T-helper 17 cell (primary cell): ENCODE measurements around the gene SHROOM1. TPM values are rescaled to one million over a fixed set of nuclear protein-coding genes. Genes with fewer than 3 reads are reported as not detected.

Source experiments
- ATAC-seq: fragments of 150-1000 bp; cut with Tn5 transposase; 2 replicates; pipeline ENCODE4 v1.10.0; 2021; ENCODE audit warnings: mild to moderate bottlenecking, moderate library complexity
- DNase-seq, 3 donors: peaks; one replicate each; pipeline versions ENCODE4 v3.0.0 to v3.0.0-alpha.2; 2020 to 2021
- H3K9me3 ChIP-seq: one replicate; pipeline ENCODE4 v1.7.0; 2013; ENCODE audit warnings: low read length, mild to moderate bottlenecking; ENCODE audit not compliant: control insufficient read depth, poor library complexity, severe bottlenecking
- H3K27ac Mint-ChIP-seq: one replicate; pipeline ENCODE4 v1.8.0; 2022; ENCODE audit warnings: mild to moderate bottlenecking, moderate library complexity, mixed read lengths
- H3K27me3 Mint-ChIP-seq: one replicate; pipeline ENCODE4 v1.8.0; 2022; ENCODE audit warnings: mixed read lengths
- H3K36me3 Mint-ChIP-seq: one replicate; pipeline ENCODE4 v1.8.0; 2022; ENCODE audit warnings: low read depth, mixed read lengths
- H3K4me1 Mint-ChIP-seq: one replicate; pipeline ENCODE4 v1.8.0; 2022; ENCODE audit warnings: mild to moderate bottlenecking, mixed read lengths
- H3K4me3 Mint-ChIP-seq: one replicate; pipeline ENCODE4 v1.8.0; 2022; ENCODE audit warnings: mild to moderate bottlenecking, moderate library complexity, mixed read lengths
- total RNA-seq, 4 donors: library from RNA in 2 of 4; stranded (reverse) in 2 of 4; gene quantifications; one replicate each; pipeline ENCODE4 v1.2.3 and lab custom pipeline; 2022 to 2026

Gene SHROOM1
- total RNA-seq, 2 donors from 2014 or later = 0.20 TPM; not detected in 1

GRCh38 chr5:132826424-132827082, 3.9 kb downstream of the SHROOM1 start:
- peaks cover 4% of the 10 kb centered on the region for H3K36me3 Mint-ChIP-seq
- H3K4me1 Mint-ChIP-seq = peaks cover 16% of the 10 kb centered on the region
- H3K4me3 Mint-ChIP-seq = peak overlapping the region; percentile 66
- peak overlapping the region; percentile 6 for H3K27ac Mint-ChIP-seq
- no peaks in the 10 kb centered on the region for H3K9me3 ChIP-seq
- peaks cover 47% of the 10 kb centered on the region for H3K27me3 Mint-ChIP-seq
- ATAC-seq = no peak
- no peak for DNase-seq

DNA sequence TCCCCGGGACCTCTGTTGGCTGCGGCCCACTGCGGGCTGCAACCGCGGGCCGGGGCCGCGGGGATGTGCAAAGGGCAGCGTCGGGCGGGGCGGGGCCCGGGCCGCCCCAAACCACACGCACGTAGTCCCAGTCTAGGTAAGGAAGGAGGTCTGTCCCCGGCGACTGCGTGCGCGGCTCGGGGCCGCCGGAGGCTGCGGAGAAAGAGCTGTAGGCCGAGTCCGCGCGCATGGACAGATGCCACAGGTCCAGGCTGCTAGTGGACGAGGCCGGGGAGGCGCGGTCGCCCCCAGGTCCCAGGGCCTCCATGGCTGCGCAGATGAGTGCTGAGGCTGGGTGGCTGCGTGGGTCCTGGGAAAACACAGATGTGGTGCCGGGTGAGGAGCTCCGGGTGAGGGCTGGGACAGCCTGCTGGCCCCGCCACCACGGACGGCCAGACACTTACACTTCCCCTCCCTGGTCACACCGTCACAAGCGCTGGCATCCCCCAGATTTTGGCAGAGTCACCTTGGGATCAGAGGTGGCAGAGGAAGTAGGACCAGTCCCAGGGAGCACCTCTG, 4.5 kb downstream of the SHROOM1 start:
- Mint-ChIP-seq H3K27me3 (peaks cover 40% of the 10 kb centered on the region), H3K4me3 (peak overlapping the region; percentile 47), H3K4me1 (peaks cover 10% of the 10 kb centered on the region), H3K27ac (no peak overlapping the region), H3K36me3 (peaks cover 4% of the 10 kb centered on the region)
- DNase-seq = no peak
- peak; percentile 40 for ATAC-seq
- H3K9me3 ChIP-seq = no peaks in the 10 kb centered on the region

DNA sequence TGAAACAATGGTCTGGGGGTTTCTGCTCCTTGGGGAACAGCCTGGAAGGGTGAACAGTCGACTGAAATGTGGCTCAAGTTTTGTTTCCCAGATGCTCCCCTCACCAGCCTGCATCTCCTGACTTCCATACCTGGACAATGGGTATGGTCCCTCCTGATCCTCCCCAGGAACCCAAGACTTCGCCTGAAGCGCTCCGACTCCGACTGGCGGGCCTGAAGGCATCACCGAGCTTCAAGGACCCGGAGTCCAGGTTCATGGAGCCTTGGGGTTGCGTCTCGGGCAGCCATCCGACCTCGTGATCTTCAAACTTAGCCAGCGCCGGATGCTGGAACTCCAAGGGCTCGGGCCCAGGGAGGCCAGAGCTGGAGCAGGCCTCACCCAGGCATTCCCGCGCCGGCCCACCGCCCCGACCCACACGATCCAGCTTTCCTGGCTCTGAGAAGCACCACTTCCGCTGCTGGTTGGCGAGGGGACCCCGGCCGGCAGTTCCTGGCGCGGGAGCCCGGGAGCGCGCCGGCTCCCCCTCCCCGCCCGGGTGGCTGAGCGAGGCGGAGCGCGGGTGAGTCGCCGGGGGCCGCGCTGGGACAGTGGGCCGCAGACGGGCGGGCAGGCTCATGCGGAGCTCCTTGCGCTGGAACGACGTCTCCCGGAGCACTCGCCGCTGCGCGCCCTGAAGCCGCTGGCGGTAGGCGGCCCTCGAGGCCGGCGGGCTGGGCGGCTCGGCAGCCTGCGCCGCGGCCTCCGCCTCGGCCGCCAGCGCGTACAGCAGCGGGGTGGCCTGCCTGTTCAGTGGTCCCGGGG, 5.2 kb downstream of the SHROOM1 start:
- no peak for DNase-seq
- peak; percentile 6 for ATAC-seq
- peak overlapping the region; percentile 39 for H3K4me3 Mint-ChIP-seq
- H3K4me1 Mint-ChIP-seq = peaks cover 11% of the 10 kb centered on the region
- no peaks in the 10 kb centered on the region for H3K9me3 ChIP-seq
- peaks cover 43% of the 10 kb centered on the region for H3K27me3 Mint-ChIP-seq
- H3K36me3 Mint-ChIP-seq = peaks cover 4% of the 10 kb centered on the region
- no peak overlapping the region for H3K27ac Mint-ChIP-seq

DNA sequence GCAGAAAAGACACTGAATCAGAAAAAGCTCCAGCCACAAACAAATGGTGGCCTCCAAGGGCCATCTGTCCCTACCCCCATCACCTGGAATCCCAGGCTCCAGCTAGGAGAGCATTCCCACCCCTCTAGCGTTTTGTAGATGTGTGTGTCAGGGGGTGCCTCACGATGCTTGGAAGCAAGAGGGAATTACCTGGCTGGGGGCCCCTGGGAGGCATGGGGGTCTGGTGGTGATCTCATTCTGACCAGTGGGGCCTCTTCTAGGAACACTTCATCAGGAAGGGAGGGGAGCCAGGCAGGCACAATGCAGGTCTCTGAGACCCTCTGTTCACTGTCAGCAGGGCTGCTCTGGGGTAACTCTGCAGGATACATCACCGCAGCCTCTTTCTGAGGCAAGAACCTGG, 6.0 kb downstream of the SHROOM1 start:
- H3K27me3 Mint-ChIP-seq = peaks cover 44% of the 10 kb centered on the region

GRCh38 chr5:132823481-132824050, 6.9 kb downstream of the SHROOM1 start:
- ATAC-seq = no peak
- peaks cover 10% of the 10 kb centered on the region for H3K4me1 Mint-ChIP-seq
- peaks cover 45% of the 10 kb centered on the region for H3K27me3 Mint-ChIP-seq
- no peak for DNase-seq
- no peak overlapping the region for H3K27ac Mint-ChIP-seq
- no peak overlapping the region for H3K4me3 Mint-ChIP-seq
- H3K36me3 Mint-ChIP-seq = peaks cover 4% of the 10 kb centered on the region
- H3K9me3 ChIP-seq = no peaks in the 10 kb centered on the region

More for the DNA sequence above, 6.0 kb downstream of the SHROOM1 start:
- H3K36me3 Mint-ChIP-seq = peaks cover 4% of the 10 kb centered on the region
- ATAC-seq = no peak
- H3K9me3 ChIP-seq = no peaks in the 10 kb centered on the region
- no peak for DNase-seq
- peaks cover 14% of the 10 kb centered on the region for H3K4me1 Mint-ChIP-seq
- peak overlapping the region; percentile 68 for H3K4me3 Mint-ChIP-seq
- H3K27ac Mint-ChIP-seq = no peak overlapping the region

DNA sequence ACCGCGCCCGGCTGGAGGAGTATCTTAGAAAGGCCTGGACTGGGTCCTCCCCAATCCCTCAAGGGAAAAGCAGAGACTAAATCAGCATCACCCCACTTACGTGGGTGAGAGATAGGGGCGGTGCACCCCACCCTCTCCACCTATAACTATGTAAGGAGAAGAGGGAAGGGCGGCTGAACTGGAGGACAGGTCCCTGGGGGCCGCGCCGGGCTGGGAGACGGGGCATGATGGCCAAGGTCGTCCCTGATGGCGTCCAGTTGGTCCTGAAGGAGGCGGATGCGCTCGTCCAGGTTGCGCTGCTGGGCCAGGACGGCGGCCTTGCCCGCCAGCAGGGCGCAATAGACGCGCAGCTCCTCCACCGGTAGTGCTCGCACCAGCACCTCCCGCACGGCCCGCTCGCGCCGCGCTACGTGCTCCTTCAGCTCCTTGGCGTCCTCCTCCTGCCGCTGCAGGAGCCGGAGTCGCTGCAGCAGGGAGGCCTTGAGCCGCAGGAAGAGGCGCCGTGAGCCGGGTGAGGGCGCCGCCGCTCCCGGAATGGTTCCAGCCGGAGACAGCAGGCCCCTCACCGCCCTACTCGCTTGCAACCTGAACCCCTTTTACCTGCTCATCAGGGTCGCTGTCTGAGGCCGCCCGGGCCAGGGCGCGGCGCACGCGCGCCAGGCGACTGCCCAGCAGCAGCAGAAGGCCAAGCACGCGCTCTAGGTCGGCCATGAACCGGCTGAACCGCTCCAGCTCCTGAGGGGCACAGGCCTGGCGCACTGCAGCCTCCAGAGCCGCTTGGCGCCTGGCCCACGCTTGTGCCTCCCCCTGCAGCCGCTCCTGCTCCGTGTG, 7.6 kb downstream of the SHROOM1 start:
- no peak overlapping the region for H3K4me3 Mint-ChIP-seq
- DNase-seq (no peak), ATAC-seq (no peak)
- peaks cover 44% of the 10 kb centered on the region for H3K27me3 Mint-ChIP-seq
- H3K9me3 ChIP-seq = no peaks in the 10 kb centered on the region
- H3K36me3 Mint-ChIP-seq = peaks cover 4% of the 10 kb centered on the region
- H3K4me1 Mint-ChIP-seq = peaks cover 10% of the 10 kb centered on the region
- H3K27ac Mint-ChIP-seq = no peak overlapping the region

DNA sequence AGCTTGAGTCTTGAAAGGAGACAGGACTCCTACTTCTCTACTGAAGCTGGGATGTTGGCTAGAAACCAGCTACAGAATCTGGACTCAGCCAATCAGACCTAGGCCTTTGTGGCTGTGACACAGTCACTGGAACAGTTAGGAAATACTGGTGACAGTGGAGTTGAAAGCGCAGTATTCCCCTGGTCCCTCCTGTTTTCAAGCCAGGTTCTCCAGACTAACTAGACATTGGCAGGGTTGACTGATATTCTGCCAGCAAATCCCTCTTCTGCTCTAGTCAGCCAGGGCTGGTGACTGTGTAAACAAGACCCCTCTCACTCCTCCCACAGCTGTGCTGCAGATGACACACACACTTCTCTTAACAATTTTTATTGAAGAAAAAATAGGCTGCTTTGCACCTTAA, 8.7 kb downstream of the SHROOM1 start:
- Mint-ChIP-seq H3K4me3 (no peak overlapping the region), H3K4me1 (peaks cover 10% of the 10 kb centered on the region), H3K27me3 (peaks cover 33% of the 10 kb centered on the region), H3K36me3 (no peaks in the 10 kb centered on the region), H3K27ac (no peak overlapping the region)
- no peaks in the 10 kb centered on the region for H3K9me3 ChIP-seq
- ATAC-seq (no peak), DNase-seq (no peak)

- H3K4me3 Mint-ChIP-seq = no peak overlapping the region
- DNase-seq (no peak), ATAC-seq (no peak)
- H3K36me3 Mint-ChIP-seq = no peaks in the 10 kb centered on the region
- H3K27ac Mint-ChIP-seq = no peak overlapping the region
- H3K4me1 Mint-ChIP-seq = peaks cover 10% of the 10 kb centered on the region
- H3K9me3 ChIP-seq = no peaks in the 10 kb centered on the region
- H3K27me3 Mint-ChIP-seq = peaks cover 29% of the 10 kb centered on the region
Measured at GRCh38 chr5:132821350-132821749, 9.1 kb downstream of the SHROOM1 start.

GRCh38 chr5:132820162-132820754, 10.2 kb downstream of the SHROOM1 start:
- H3K27me3 Mint-ChIP-seq = peaks cover 23% of the 10 kb centered on the region
- DNase-seq (peak; percentile 69 to 88 (median 75)), ATAC-seq (peak; percentile 91)
- H3K9me3 ChIP-seq = no peaks in the 10 kb centered on the region
- no peaks in the 10 kb centered on the region for H3K36me3 Mint-ChIP-seq
- H3K4me1 Mint-ChIP-seq = peaks cover 6% of the 10 kb centered on the region
- no peak overlapping the region for H3K27ac Mint-ChIP-seq
- peak overlapping the region; percentile 5 for H3K4me3 Mint-ChIP-seq

DNA sequence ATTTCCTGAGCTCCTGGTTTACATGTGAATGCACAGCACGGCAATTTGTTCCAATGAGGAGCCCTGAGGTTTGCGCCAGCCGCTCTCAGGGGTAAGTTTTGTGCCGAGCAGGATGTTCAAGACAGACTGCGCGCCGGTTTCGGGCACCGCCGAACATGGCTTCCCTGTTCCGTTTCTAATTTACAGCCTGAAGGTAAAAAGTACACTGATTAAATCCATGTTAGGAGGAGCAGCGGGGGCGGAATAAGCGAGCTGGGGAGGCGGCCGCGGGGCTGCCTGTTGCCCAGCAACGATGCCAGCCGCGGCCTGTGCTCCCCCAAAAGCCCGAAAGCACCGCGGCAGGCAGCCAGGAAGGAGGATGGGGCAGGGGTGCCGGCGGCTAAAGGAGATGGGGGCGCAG, 11.0 kb downstream of the SHROOM1 start:
- Mint-ChIP-seq H3K4me3 (peak overlapping the region; percentile 66), H3K27ac (no peak overlapping the region), H3K4me1 (peaks cover 4% of the 10 kb centered on the region), H3K36me3 (no peaks in the 10 kb centered on the region), H3K27me3 (peaks cover 23% of the 10 kb centered on the region)
- DNase-seq (no peak), ATAC-seq (no peak)
- no peaks in the 10 kb centered on the region for H3K9me3 ChIP-seq

DNA sequence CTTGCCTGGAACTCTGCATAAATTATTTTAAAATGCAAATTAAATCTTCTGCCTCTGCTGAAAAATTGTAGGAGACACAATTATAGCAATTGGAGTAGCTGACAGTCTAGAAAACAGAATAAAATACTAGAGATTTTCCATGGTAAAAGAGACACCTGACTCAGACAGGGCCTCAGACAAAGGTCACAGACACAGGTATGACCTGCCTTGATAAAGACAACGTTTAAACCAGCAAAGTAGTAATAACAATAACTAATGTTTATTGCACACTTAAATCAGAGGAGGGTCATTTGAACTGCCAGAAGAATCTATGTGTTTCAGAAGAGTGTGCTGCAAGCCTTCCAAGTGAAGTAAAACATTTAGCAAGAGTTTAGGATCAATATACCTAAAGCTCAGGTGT, 13.4 kb downstream of the SHROOM1 start:
- DNase-seq (no peak), ATAC-seq (no peak)
- peaks cover 2% of the 10 kb centered on the region for H3K36me3 Mint-ChIP-seq
- no peaks in the 10 kb centered on the region for H3K9me3 ChIP-seq
- peaks cover 26% of the 10 kb centered on the region for H3K27me3 Mint-ChIP-seq
- no peak overlapping the region for H3K4me3 Mint-ChIP-seq
- H3K4me1 Mint-ChIP-seq = peaks cover 12% of the 10 kb centered on the region
- H3K27ac Mint-ChIP-seq = no peak overlapping the region

DNA sequence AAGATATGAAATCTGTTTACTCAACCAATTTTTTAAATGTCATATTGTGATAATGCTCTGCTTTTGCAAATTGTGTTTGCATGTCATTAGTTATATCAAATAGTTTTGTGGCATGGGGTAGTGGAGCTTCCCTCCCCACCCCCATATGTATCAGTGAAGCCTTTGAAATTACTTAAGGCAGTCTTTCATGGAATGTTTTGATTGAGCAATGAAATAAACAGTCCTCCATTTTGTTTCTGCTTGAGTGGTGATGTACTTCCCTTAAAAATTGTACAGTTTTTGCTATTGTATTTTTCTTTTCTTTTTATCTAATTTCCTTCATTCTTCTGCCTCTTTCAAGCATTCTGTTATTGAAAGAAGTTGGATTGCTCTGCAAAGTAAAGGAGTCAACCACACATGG, 13.9 kb downstream of the SHROOM1 start:
- Mint-ChIP-seq H3K4me1 (peaks cover 12% of the 10 kb centered on the region), H3K4me3 (no peak overlapping the region), H3K27ac (no peak overlapping the region), H3K27me3 (peaks cover 30% of the 10 kb centered on the region), H3K36me3 (peaks cover 2% of the 10 kb centered on the region)
- H3K9me3 ChIP-seq = no peaks in the 10 kb centered on the region
- DNase-seq = no peak
- ATAC-seq = no peak
